GM19452 (cell line): ENCODE measurements around the gene CCDC9.
"Not testable (repeated sequence)": the region's sequence is repeated elsewhere in the genome, so short reads cannot be mapped to it uniquely, and the experiment has no call there.

ENCODE experiments used
- ATAC-seq: cut with Tn5 transposase; IDR thresholded peaks from one replicate; pipeline ENCODE4 v1.9.1; 2021; ENCODE audit not compliant: unreplicated experiment

CCDC9 gene

GRCh38 chr19:47258895-47259555 is 2.7 kb downstream of the CCDC9 start:
- ATAC-seq = no peak

GRCh38 chr19:47260476-47260875 is 4.2 kb downstream of the CCDC9 start:
- ATAC-seq = no peak

GRCh38 chr19:47261946-47262793 is 5.8 kb downstream of the CCDC9 start:
- ATAC-seq = peak; percentile 76

GRCh38 chr19:47264629-47265028 is 8.3 kb downstream of the CCDC9 start:
- no peak for ATAC-seq

- no peak for ATAC-seq
These were observed 10.1 kb downstream of the CCDC9 start for GRCh38 chr19:47266401-47266941.

- no peak for ATAC-seq
These were observed 11.0 kb downstream of the CCDC9 start for GRCh38 chr19:47267350-47267759.

GRCh38 chr19:47268028-47268427 is 11.7 kb downstream of the CCDC9 start:
- ATAC-seq = no peak

GRCh38 chr19:47269596-47269995 is 13.3 kb downstream of the CCDC9 start:
- ATAC-seq = no peak

- ATAC-seq = no peak
These were observed 14.1 kb downstream of the CCDC9 start for GRCh38 chr19:47270408-47270807.

GRCh38 chr19:47271949-47272348 is 15.6 kb downstream of the CCDC9 start:
- no peak for ATAC-seq

GRCh38 chr19:47272448-47273312 is 16.4 kb downstream of the CCDC9 start:
- no peak for ATAC-seq

GRCh38 chr19:47273313-47274070 is 17.2 kb downstream of the CCDC9 start:
- ATAC-seq = peak; percentile 60

GRCh38 chr19:47274071-47274890 is 18.0 kb downstream of the CCDC9 start, which contains the start of gene INAFM1:
TSS of gene INAFM1 (plus strand) at chr19:47274885. CDS start at chr19:47274920, 35 bp downstream.
- peak; percentile 49 for ATAC-seq

- no peak for ATAC-seq
These were observed 18.8 kb downstream of the CCDC9 start for GRCh38 chr19:47274891-47275761.

- ATAC-seq = no peak
These were observed 19.6 kb downstream of the CCDC9 start for GRCh38 chr19:47275791-47276461.

- ATAC-seq = not testable (repeated sequence)
These were observed 20.2 kb downstream of the CCDC9 start for GRCh38 chr19:47276513-47276912.

- no peak for ATAC-seq
These were observed 24.0 kb downstream of the CCDC9 start for GRCh38 chr19:47280183-47280797.
